ENCODE measurements around the gene DLL4.
"Not testable (repeated sequence)": the region's sequence is repeated elsewhere in the genome, so short reads cannot be mapped to it uniquely, and the experiment has no call there.

DLL4 gene

GRCh38 chr15:40958723-40959122, 29.6 kb downstream of the DLL4 start:
- Histone ChIP-seq H3K9me3 (ENCODE audit: control insufficient read depth, low read length) (no peaks in the 10 kb centered on the region), H3K4me1 (ENCODE audit: control insufficient read depth, insufficient read depth, low read length, poor library complexity, severe bottlenecking) (peaks cover 2% of the 10 kb centered on the region), H3K4me3 (ENCODE audit: insufficient read depth, low read depth, low read length, poor library complexity, severe bottlenecking) (no peak overlapping the region), H3K36me3 (ENCODE audit: control insufficient read depth, insufficient read depth, low read length) (no peaks in the 10 kb centered on the region), H3K27me3 (replicated peaks; ENCODE audit: control insufficient read depth, insufficient read depth, low read length, poor library complexity, severe bottlenecking) (no peaks in the 10 kb centered on the region), H3K27ac (ENCODE audit: insufficient read depth, low read length, poor library complexity, severe bottlenecking) (no peak overlapping the region)
- DNase-seq, result no peak

DNA sequence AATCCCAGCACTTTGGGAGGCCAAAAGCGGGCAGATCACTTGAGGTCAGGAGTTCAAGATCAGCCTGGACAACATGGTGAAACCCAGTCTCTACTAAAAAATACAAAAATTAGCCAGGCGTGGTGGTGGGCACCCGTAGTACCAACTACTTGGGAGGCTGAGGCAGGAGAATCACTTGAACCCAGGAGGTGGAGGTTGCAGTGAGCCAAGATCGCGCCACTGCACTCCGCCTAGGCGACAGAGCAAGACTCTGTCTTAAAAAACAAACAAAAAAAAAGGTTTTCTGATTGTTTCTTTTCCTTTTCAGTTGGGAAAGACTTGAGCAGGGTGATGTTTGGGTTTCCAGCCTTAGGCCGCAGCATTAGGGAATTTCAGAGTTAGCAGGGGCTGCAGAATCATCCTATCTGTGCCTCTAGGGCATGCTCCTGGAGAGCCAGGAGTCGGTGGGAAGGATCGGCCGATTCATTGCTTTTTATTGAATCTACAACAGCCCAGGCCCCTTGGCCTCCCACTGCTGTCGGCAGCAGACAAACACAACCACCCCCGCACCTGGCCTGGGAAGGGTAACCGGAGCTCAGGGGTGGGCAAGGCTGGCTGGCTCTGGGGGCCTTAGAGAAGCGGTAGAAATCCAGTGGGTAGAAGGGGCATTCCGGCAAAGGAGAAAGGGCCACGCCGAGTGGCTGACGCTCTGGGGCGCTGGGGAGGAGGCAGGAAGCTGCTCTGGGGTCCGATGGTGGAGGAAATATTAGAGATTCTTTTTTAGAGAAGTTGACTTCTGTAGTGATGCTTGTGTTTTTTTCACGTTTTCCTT, 30.4 kb downstream of the DLL4 start:
- Histone ChIP-seq H3K4me3 (ENCODE audit: insufficient read depth, low read depth, low read length, poor library complexity, severe bottlenecking) (no peak overlapping the region), H3K9me3 (ENCODE audit: control insufficient read depth, low read length) (no peaks in the 10 kb centered on the region), H3K27ac (ENCODE audit: insufficient read depth, low read length, poor library complexity, severe bottlenecking) (no peak overlapping the region), H3K4me1 (ENCODE audit: control insufficient read depth, insufficient read depth, low read length, poor library complexity, severe bottlenecking) (no peaks in the 10 kb centered on the region), H3K27me3 (replicated peaks; ENCODE audit: control insufficient read depth, insufficient read depth, low read length, poor library complexity, severe bottlenecking) (no peaks in the 10 kb centered on the region), H3K36me3 (ENCODE audit: control insufficient read depth, insufficient read depth, low read length) (no peaks in the 10 kb centered on the region)
- no peak for DNase-seq

- H3K27ac ChIP-seq (ENCODE audit: insufficient read depth, low read length, poor library complexity, severe bottlenecking), result no peak overlapping the region
- DNase-seq, result no peak
- no peaks in the 10 kb centered on the region for H3K9me3 ChIP-seq (ENCODE audit: control insufficient read depth, low read length)
- H3K4me3 ChIP-seq (ENCODE audit: insufficient read depth, low read depth, low read length, poor library complexity, severe bottlenecking), result no peak overlapping the region
- no peaks in the 10 kb centered on the region for H3K4me1 ChIP-seq (ENCODE audit: control insufficient read depth, insufficient read depth, low read length, poor library complexity, severe bottlenecking)
- H3K27me3 ChIP-seq (replicated peaks; ENCODE audit: control insufficient read depth, insufficient read depth, low read length, poor library complexity, severe bottlenecking), result no peaks in the 10 kb centered on the region
- no peaks in the 10 kb centered on the region for H3K36me3 ChIP-seq (ENCODE audit: control insufficient read depth, insufficient read depth, low read length)
Observed at GRCh38 chr15:40960151-40960885, 31.2 kb downstream of the DLL4 start.

DNA sequence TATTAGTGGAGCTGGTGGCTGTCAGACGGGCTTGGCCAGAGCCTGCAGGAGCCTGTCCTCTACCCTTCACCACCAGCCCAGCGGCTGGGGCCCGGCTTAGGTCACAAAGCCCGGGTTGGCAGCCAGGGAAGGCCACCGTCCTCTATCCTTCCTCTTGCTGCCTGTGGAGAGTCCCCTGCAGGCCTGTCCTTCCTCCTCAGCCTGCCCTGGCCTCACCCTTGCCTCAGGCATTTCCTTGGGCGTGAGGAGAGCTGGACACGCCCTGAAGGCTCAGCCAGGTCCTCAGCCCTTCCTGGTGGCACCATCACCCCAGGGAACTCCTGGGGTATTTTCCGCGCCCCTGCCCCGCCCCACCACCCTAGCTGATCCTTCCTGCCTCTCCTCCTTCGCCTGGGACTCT, 31.8 kb downstream of the DLL4 start:
- H3K9me3 ChIP-seq (ENCODE audit: control insufficient read depth, low read length), result no peaks in the 10 kb centered on the region
- no peak overlapping the region for H3K27ac ChIP-seq (ENCODE audit: insufficient read depth, low read length, poor library complexity, severe bottlenecking)
- DNase-seq, result no peak
- H3K4me1 ChIP-seq (ENCODE audit: control insufficient read depth, insufficient read depth, low read length, poor library complexity, severe bottlenecking), result no peaks in the 10 kb centered on the region
- no peaks in the 10 kb centered on the region for H3K27me3 ChIP-seq (replicated peaks; ENCODE audit: control insufficient read depth, insufficient read depth, low read length, poor library complexity, severe bottlenecking)
- no peaks in the 10 kb centered on the region for H3K36me3 ChIP-seq (ENCODE audit: control insufficient read depth, insufficient read depth, low read length)
- no peak overlapping the region for H3K4me3 ChIP-seq (ENCODE audit: insufficient read depth, low read depth, low read length, poor library complexity, severe bottlenecking)

- not testable (repeated sequence) for H3K27ac ChIP-seq (ENCODE audit: insufficient read depth, low read length, poor library complexity, severe bottlenecking); DNase-seq; H3K36me3 ChIP-seq (ENCODE audit: control insufficient read depth, insufficient read depth, low read length); H3K4me3 ChIP-seq (ENCODE audit: insufficient read depth, low read depth, low read length, poor library complexity, severe bottlenecking); H3K9me3 ChIP-seq (ENCODE audit: control insufficient read depth, low read length); H3K4me1 ChIP-seq (ENCODE audit: control insufficient read depth, insufficient read depth, low read length, poor library complexity, severe bottlenecking); H3K27me3 ChIP-seq (replicated peaks; ENCODE audit: control insufficient read depth, insufficient read depth, low read length, poor library complexity, severe bottlenecking)
Observed at GRCh38 chr15:40961740-40962139, 32.6 kb downstream of the DLL4 start.

DNA sequence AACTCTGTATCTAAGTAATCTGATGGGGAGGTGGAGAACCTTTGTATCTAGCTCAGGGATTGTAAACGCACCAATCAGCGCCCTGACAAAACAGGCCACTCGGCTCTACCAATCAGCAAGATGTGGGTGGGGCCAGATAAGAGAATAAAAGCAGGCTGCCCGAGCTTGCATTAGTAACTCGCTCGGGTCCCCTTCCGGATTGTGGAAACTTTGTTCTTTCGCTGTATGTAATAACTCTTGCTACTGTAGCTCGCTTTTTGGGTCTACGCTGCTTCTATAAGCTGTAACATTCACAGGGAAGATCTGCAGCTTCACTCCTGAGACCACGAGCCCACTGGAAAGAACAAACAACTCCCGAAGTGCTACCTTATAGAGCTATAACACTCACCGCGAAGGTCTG, 33.2 kb downstream of the DLL4 start:
- not testable (repeated sequence) for H3K36me3 ChIP-seq (ENCODE audit: control insufficient read depth, insufficient read depth, low read length); H3K27me3 ChIP-seq (replicated peaks; ENCODE audit: control insufficient read depth, insufficient read depth, low read length, poor library complexity, severe bottlenecking); DNase-seq; H3K4me1 ChIP-seq (ENCODE audit: control insufficient read depth, insufficient read depth, low read length, poor library complexity, severe bottlenecking); H3K27ac ChIP-seq (ENCODE audit: insufficient read depth, low read length, poor library complexity, severe bottlenecking); H3K4me3 ChIP-seq (ENCODE audit: insufficient read depth, low read depth, low read length, poor library complexity, severe bottlenecking); H3K9me3 ChIP-seq (ENCODE audit: control insufficient read depth, low read length)

DNA sequence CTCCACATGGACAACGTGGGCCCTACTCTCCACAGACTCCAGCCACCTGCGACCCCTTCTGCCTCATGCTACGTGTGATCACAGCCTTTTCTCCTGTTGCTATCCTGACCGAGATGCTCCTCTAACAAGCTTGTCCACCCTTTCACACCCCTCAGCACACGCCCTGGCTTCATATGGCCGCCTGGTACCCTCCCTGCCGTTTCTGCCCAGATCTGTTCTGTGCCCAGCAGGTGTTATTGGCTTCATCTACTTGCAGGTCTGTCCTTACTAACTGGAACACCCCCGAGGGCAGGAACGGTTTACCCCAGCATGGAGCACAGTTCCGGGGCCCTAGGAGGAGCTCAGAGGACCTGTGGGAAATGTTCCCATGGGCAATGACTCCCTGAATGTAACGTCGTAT, 34.1 kb downstream of the DLL4 start:
- H3K4me1 ChIP-seq (ENCODE audit: control insufficient read depth, insufficient read depth, low read length, poor library complexity, severe bottlenecking), result no peaks in the 10 kb centered on the region
- H3K27me3 ChIP-seq (replicated peaks; ENCODE audit: control insufficient read depth, insufficient read depth, low read length, poor library complexity, severe bottlenecking), result no peaks in the 10 kb centered on the region
- H3K27ac ChIP-seq (ENCODE audit: insufficient read depth, low read length, poor library complexity, severe bottlenecking), result no peak overlapping the region
- no peaks in the 10 kb centered on the region for H3K36me3 ChIP-seq (ENCODE audit: control insufficient read depth, insufficient read depth, low read length)
- no peak overlapping the region for H3K4me3 ChIP-seq (ENCODE audit: insufficient read depth, low read depth, low read length, poor library complexity, severe bottlenecking)
- H3K9me3 ChIP-seq (ENCODE audit: control insufficient read depth, low read length), result no peaks in the 10 kb centered on the region
- DNase-seq, result no peak

GRCh38 chr15:40964006-40964405, 34.9 kb downstream of the DLL4 start:
- Histone ChIP-seq H3K4me1 (ENCODE audit: control insufficient read depth, insufficient read depth, low read length, poor library complexity, severe bottlenecking) (no peaks in the 10 kb centered on the region), H3K27ac (ENCODE audit: insufficient read depth, low read length, poor library complexity, severe bottlenecking) (no peak overlapping the region), H3K36me3 (ENCODE audit: control insufficient read depth, insufficient read depth, low read length) (no peaks in the 10 kb centered on the region), H3K27me3 (replicated peaks; ENCODE audit: control insufficient read depth, insufficient read depth, low read length, poor library complexity, severe bottlenecking) (no peaks in the 10 kb centered on the region), H3K4me3 (ENCODE audit: insufficient read depth, low read depth, low read length, poor library complexity, severe bottlenecking) (no peak overlapping the region), H3K9me3 (ENCODE audit: control insufficient read depth, low read length) (no peaks in the 10 kb centered on the region)
- no peak for DNase-seq

DNA sequence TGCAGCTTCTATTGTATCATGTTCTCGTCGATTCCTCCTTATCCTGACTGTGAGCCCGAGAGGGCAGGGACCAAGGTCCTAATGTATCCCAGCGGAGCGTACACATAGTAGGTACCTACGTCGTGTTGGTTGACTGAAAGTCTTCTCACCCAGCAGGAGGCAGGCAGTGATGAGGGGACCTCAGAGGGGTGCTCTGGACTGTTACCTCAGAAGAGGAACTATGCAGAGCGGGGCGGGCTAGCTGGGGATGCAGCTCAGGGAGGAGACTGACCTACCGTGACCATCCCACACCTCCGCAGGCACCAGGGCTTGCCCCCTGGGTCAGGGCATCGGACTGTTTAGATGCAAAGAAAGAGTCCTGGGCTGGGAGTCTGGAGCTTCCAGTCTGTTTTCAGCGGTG, 35.5 kb downstream of the DLL4 start:
- Histone ChIP-seq H3K27ac (ENCODE audit: insufficient read depth, low read length, poor library complexity, severe bottlenecking) (no peak overlapping the region), H3K9me3 (ENCODE audit: control insufficient read depth, low read length) (no peaks in the 10 kb centered on the region), H3K4me1 (ENCODE audit: control insufficient read depth, insufficient read depth, low read length, poor library complexity, severe bottlenecking) (no peaks in the 10 kb centered on the region), H3K4me3 (ENCODE audit: insufficient read depth, low read depth, low read length, poor library complexity, severe bottlenecking) (no peak overlapping the region), H3K27me3 (replicated peaks; ENCODE audit: control insufficient read depth, insufficient read depth, low read length, poor library complexity, severe bottlenecking) (no peaks in the 10 kb centered on the region), H3K36me3 (ENCODE audit: control insufficient read depth, insufficient read depth, low read length) (no peaks in the 10 kb centered on the region)
- DNase-seq, result no peak

DNA sequence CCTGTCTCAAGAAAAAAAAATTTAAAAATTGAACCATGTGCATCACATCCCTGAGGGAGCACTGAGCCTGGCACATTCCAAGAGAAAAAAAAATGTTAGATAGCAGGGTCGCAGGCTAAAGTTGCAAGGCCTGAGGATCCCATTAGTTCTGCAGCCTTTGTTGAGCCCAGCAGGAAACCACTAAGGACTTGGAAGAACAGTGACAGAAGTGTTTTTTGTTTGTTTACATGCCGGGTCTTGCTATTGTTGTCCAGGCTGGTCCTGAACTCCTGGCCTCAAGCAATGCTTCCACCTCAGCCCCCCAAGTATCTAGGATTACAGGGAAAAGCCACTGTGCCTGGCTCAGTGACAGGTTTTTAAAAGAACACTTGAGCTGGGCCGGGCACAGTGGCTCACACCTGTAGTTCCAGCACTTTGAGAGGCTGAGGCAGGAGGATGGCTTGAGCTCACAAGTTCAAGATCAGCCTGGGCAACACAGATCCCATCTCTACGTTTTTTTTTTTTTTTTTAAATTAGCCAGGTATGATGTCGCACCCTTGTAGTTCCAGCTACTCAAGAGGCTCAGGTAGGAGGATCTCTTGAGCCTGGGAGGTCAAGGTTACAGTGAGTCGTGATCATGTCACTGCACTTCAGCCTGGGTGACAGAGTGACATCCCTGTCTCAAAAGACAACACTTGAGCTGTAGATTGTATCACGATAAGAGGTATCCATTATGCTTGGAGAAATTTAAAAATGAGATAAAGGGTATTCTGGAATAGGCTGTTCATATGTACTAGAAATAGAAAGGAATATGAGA, 39.3 kb downstream of the DLL4 start:
- H3K27ac ChIP-seq (ENCODE audit: insufficient read depth, low read length, poor library complexity, severe bottlenecking), result no peak overlapping the region
- no peak overlapping the region for H3K4me3 ChIP-seq (ENCODE audit: insufficient read depth, low read depth, low read length, poor library complexity, severe bottlenecking)
- H3K36me3 ChIP-seq (ENCODE audit: control insufficient read depth, insufficient read depth, low read length), result no peaks in the 10 kb centered on the region
- H3K9me3 ChIP-seq (ENCODE audit: control insufficient read depth, low read length), result no peaks in the 10 kb centered on the region
- DNase-seq, result no peak
- no peaks in the 10 kb centered on the region for H3K4me1 ChIP-seq (ENCODE audit: control insufficient read depth, insufficient read depth, low read length, poor library complexity, severe bottlenecking)
- H3K27me3 ChIP-seq (replicated peaks; ENCODE audit: control insufficient read depth, insufficient read depth, low read length, poor library complexity, severe bottlenecking), result no peaks in the 10 kb centered on the region

All from effector memory CD4-positive, alpha-beta T cell (primary cell).